NCI-H146 treated with DMSO at 0.1 percent for 48 hours (cell line): ENCODE results near the gene NTRK1.

Experiments
- DNase-seq: peaks from one replicate; lab custom pipeline; 2025; ENCODE audit not compliant: unreplicated experiment; lab: John Stamatoyannopoulos, UW

NTRK1 gene

GRCh38 chr1:156895927-156896326 is 35.3 kb downstream of the NTRK1 start:
- DNase-seq: no peak

DNA sequence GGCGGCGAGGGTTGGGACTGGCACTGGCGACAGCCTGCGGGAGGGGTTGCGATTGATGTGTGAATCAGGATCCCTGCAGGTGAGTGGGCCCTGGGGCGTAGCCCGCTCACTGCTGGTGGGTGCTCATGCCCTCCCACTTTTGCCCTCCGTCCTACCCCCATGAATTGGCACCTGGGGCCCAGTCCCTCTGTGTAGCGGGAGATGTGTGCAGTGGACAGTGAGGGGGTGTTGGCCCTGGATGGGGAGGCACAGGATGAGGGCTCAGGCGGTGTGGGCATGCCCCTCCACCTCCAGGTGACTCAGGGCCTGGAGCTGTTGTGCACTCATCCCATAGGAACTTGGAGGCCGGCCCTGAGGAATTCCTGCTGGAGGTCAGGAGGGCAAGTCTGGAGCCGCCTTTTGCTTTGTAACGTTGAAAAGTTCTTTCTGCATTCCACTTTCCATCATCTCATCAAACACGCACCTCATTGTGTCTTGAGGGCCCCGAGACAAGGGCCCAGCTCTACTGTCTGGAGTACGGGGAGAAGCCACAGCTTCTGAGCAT is 35.9 kb downstream of the NTRK1 start:
- no peak for DNase-seq

- DNase-seq: no peak
Observed at GRCh38 chr1:156897078-156897825, 36.6 kb downstream of the NTRK1 start.

DNA sequence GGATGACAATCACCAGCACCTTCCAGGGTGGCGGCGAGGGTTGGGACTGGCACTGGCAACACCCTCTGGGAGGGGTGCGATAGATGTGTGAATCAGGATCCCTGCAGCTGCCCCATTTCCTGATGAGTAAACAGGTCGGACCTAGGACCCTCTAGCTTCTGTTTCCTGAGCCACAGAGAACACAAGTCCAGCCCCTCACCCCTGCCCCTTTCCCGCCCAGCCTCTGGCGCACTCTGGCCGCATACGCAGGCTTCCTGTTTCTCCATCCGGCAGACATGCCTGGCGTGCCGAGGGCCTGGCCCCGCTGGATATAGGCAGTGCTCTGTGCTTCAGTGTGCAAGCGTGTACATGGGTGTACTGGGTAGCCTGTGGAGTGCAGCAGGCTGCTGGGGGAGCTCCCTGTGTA is 37.5 kb downstream of the NTRK1 start:
- no peak for DNase-seq

DNA sequence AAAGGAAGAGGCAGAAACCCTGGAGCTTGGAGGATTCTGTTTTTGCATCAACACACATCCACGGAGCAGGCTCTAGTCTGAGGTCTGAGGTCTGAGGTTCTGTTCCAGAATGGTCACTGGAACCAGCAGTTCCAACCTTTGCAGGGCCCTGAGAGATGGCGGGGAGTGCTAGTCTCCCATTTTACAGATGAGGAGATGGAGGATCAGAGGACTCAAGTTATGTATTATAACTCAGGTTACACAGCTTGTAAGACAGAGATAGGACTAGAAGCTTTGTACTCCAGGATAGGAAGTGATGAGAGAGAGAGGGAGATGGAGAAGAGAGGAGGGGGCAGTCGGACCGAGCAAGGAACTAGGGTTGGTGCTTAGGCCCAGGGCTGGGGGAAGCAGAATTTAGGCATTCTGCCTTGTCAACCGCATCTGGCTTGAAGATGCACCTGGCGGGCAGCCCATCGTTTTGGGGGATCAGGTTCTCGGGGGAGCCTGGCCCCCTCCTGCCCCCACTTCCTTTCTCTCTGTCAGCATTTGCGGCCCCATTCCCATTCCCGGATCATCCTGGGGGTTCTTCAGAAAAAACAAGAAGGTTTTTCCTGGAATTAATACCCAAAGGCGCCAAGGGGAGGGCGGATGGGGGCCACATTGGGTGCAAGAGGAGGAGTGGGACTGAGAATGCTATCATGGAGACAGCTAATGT is 38.5 kb downstream of the NTRK1 start:
- DNase-seq: no peak

DNA sequence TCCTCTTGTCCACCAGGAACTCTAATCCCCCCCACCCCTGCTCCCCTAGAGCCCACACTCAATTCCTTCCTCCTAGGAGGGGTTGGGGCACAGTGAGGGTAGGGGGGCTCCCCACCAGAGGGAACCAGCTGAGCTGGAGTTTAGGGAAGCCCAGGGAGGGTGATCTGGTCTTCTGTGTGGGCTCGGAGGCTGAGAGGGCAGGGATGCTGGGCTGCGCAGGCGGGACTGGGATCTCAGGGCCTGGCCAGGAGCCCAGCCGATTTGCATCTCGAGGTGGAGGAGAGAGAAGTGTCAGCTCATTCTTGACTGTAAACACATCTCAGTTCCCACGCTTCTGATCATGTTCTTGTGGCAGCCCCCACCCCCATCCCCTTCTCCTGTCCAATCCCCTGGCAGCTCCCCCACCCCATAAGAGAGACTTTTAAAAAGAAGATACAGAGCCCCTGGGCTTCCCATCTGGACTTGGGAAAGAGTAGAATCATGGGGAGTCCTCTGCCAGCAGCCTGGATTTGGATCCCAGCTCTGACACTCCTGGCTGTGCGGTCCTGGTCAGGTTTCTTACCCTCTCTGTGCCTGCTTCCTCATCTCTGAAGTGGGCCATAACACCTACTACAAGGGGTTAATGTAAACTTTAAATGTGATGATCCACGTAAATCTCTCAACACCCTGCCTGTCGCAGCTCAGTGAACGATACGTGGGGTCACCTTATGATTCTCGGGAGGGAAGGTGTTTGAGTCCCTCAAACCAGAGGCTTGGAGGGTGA is 39.5 kb downstream of the NTRK1 start:
- no peak for DNase-seq

DNA sequence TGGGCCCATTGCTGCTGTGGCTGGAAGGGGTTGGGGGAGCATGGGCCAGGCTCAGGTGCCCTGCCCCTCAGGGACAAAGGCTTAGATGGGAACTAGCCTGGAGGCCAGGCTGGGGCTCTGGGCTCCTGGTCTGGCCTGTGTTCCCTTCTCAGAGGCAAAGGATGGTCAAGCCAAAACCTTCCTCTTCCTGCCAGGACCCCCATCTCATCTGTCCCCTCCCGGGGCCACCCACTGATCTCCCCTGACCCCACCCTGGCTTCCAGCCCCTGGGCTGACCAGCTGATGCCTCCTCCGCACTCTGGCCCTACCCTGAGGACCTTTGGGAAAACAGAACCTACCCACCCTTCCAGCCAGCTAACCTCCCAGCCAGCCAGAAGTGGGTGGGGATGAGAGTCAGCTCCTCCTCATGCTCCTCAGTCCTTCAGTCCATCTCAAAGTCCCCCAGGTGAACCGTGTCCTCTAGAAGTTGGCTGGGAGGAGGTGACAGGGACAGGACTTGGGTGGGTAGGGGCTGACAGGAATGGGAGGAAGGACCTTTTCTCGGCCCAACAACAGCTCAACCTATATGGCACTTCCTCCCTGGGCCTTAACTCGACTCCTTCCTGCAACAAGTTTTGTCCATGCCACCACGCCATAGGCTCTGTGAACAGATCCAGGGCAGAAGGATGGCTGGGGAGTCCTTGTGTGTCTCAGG is 40.4 kb downstream of the NTRK1 start:
- no peak for DNase-seq

DNA sequence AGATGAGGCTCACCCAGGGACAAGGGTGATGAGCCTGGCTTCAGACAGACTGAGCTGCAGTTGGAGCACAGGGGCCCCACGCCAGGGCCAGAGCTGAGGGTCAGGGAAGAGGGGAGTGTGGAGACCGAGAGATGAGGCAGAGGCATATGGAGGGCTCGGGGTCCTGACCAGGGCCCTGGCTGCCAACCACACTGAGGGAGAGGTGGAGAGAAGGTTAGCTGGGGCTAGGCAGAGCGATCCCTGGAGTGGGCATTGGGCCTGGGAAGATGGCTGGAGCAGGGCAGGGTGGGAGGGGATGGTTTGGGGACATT is 40.9 kb downstream of the NTRK1 start:
- no peak for DNase-seq

DNA sequence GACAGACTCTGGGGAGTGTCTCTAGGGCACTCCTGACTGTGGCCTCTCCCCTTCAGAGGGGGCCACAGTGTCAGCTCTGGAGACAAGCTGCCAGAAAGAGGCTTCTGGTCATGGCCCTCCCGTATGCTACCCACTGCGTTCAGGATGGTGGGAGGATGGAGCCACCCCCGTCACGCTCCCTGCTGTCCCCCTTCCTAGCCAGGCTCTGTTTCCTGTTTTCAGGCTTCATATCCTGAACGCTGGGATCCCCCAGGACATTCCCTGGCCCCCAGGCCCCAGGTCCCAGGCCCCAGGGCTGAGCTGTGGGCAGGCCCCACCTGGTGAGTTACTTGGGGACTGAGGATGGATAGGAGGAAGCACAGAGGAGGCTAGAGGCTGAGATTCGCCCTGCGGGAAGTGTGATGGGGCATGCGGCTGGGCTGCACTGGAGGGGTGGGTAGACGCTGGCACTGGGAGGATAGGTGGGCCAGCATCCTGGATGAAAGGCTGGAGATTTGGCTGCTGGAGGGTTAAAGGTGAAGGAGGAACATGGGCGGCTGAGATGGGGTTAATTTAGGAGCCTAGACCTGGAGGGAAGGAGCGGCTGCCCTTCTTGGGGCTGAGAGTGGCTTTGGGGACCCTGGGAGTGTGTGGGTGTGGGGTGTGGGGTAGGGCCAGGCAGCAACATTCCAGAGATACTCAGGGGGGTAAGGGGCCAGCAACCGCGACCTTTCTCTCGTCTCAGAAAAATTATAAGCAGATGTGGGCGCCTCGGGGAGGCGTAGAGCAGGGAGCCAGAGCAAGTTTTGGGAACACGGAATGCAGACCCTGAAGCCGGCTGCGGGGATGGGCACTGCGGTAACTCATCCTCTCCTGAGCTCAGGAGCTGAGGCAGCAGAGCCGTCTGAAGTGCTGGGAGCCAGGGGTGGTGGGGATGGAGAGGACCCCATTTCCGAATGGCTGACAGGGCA is 41.6 kb downstream of the NTRK1 start:
- DNase-seq: no peak

DNA sequence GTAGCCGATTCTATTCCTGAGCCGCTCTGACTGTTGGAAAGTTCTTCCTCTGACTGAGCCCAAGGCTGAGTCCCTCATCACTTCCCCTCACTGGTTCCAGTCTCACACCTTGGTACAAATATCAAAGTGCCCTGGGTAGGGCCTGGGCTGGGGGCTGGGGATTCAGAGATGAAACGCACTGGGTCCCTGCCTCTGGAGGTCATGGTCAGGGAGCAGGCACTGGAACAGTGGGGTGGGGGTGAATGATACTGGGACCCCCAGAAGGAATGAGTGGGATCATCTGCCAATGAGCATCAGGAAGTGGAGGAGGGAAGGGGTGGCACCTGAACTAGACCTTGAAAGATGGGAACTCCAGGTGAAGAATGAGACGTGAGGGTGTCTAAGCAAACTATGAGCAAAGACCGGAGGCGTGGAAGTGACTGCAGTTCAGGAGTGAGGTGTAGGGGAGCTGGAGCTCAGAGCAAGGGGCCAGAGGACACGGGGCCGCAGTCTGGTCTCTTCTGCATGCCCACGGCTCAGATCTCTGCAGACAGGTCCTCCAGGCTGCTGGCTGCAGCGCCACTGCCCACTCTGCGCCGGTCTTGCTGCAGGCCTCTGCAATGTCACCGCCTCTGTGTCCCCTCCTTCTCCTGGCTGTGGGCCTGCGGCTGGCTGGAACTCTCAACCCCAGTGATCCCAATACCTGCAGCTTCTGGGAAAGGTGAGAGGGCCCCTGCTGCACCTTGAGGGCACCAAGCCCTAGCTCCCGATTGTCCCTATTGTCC is 42.8 kb downstream of the NTRK1 start:
- no peak for DNase-seq

DNA sequence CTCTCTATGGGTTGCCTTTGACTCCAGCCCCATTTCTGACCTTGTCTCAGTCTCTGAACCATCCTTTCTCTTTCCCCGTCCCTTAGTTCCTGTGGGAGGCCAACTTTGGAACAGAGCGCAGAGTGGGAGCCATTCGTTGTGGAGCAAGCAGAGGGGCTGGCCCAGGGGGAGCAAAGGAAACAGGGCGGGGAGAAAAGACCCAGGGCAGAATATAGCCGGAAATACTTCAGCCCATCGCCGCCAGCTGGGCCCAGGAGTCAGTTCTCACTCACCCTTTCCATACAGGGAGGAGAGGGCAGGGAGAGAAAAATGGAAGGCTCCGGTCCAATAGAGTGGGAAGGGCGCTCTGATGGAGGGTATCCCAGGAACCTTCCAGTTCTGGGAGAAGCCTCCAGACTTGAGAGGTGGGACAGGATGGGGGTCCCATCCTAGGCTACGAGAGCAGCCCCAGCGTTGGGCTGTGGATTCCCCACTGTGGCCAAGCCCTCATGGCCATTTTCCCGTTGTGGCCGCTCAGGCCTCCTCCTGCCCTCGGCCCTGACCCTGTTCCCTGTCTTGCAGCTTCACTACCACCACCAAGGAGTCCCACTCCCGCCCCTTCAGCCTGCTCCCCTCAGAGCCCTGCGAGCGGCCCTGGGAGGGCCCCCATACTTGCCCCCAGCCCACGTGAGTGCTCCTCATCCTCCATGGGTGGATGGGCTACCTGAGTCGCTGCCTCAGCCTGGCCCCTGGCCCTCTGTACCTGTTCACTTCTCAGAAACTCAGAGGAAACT is 43.7 kb downstream of the NTRK1 start:
- DNase-seq: no peak

DNA sequence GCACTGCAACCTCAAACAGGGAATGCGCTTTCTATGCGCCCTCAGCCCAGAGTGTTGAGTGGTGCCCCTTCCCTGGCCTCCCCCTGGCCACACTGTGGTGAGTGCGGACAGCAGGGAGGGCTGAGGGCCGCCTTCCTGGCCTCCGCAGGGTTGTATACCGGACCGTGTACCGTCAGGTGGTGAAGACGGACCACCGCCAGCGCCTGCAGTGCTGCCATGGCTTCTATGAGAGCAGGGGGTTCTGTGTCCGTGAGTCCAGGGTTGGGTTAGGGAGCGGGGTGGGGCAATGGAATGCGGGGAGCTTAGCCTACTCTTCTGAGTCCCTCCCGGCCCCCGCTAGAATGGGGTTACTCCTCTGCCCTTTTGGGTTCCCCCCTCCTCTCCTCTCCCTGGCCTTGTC is 44.5 kb downstream of the NTRK1 start:
- DNase-seq: no peak

DNA sequence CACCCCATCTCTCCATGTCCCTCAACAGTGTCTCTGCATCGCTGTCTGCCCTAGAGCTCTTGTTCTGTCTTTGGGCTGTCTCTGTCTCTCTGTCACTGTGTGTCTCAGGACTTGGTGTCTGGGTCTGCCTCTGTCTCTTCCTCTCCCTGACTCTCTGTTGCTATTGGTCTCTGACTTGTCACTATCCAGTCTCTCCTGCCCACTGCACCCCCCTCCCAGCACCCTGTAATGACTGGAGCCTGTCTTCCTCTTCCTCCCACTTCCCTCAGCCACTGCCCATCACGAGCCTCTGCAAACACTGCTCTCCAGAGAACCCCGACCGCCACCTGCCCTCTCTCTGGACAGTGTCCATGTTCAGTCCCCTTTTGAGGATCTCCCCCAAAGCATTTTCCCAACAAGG is 45.0 kb downstream of the NTRK1 start:
- no peak for DNase-seq

DNA sequence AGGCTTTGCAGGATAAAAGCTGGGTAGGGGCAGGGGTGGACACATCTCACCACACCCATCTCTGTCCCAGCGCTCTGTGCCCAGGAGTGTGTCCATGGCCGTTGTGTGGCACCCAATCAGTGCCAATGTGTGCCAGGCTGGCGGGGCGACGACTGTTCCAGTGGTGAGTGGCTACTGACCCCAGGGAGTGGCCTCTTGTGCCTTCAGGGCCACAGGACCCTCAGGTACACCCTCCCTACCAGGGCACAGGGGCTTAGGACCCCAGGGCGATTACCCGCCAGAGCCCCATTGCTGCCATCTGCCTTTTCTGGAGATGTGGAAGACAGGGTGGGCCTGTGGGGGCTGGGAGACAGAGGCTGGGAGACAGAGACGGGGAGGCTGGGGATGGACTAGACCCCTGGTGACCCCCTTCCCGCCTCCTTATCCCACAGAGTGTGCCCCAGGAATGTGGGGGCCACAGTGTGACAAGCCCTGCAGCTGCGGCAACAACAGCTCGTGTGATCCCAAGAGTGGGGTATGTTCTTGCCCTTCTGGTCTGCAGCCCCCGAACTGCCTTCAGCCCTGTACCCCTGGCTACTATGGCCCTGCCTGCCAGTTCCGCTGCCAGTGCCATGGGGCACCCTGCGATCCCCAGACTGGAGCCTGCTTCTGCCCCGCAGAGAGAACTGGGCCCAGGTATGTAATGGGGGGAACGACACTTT is 45.7 kb downstream of the NTRK1 start:
- no peak for DNase-seq

- DNase-seq: no peak
Observed at GRCh38 chr1:156908541-156908940, 47.9 kb downstream of the NTRK1 start.

DNA sequence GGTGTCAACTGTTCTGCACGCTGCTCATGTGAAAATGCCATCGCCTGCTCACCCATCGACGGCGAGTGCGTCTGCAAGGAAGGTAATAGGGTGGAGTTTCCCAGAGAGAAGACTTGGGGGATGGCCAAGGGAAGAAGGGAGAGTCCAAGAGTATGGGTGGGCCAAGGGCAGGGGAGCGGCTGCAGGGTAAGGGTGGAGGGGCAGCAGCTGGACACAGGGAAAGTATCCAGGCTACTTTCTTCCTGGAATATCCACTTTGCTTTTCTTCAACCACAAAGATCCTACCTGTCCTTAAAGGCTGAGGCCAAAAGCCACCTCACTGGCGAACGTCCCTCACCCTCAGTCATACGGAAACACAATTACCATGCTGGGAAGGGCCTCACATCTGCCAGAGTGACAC is 48.3 kb downstream of the NTRK1 start:
- DNase-seq: no peak

GRCh38 chr1:156909671-156910070 is 49.0 kb downstream of the NTRK1 start:
- DNase-seq: no peak

GRCh38 chr1:156910309-156910782 is 49.7 kb downstream of the NTRK1 start:
- no peak for DNase-seq
